Adrenal gland (tissue), 12 donors: ENCODE measurements around the gene SPEM2. TPM values are rescaled to one million over a fixed set of nuclear protein-coding genes. Genes with fewer than 3 reads are reported as not detected.

Experiments used
- DNase-seq, 7 donors: peaks; one replicate each; pipeline ENCODE4 v3.0.0-alpha.2; 2019 to 2020
- H3K27ac ChIP-seq, 5 donors: fragments of 200-600 bp; sonication (generic) in 4 of 5; 1 replicate in 3 of 5; 2 replicates in 2 of 5; pipeline versions ENCODE4 v1.5.1 to v1.8.0; 2016 to 2020; ENCODE audit warnings: mild to moderate bottlenecking in 1 of 5
- H3K27me3 ChIP-seq: fragments of 200-600 bp; 2 replicates; pipeline ENCODE4 v1.8.0; 2021
- H3K36me3 ChIP-seq, 2 donors: fragments of 200-600 bp; replicated peaks in 1 of 2; 1 replicate in 1 of 2; 2 replicates in 1 of 2; pipeline versions ENCODE4 v1.5.1 to v1.8.0; 2018 to 2022
- H3K4me1 ChIP-seq, 2 donors: fragments of 200-600 bp; replicated peaks in 1 of 2; 1 replicate in 1 of 2; 2 replicates in 1 of 2; pipeline versions ENCODE4 v1.5.1 to v1.8.0; 2018 to 2021
- H3K4me3 ChIP-seq, 4 donors: fragments of 200-600 bp; sonication (generic) in 3 of 4; one replicate each; pipeline ENCODE4 v1.5.1; 2016 to 2018
- H3K9me3 ChIP-seq, 3 donors: fragments of 200-600 bp; sonication (generic) in 1 of 3; replicated peaks in 1 of 3; 1 replicate in 2 of 3; 2 replicates in 1 of 3; pipeline versions ENCODE4 v1.5.1 to v1.8.0; 2016 to 2021
- CTCF ChIP-seq, 6 experiments: fragments of 450-650 bp in 4 of 6; fragments of 200-600 bp in 2 of 6; sonication (generic) in 1 of 6; IDR thresholded peaks; 1 replicate in 5 of 6; 2 replicates in 1 of 6; pipeline versions ENCODE4 v1.5.1 to v1.8.0; 2016 to 2021; ENCODE audit warnings: antibody characterized with exemption in 6 of 6, mild to moderate bottlenecking in 2 of 6, moderate library complexity in 1 of 6
- POLR2A ChIP-seq, 2 donors: fragments of 450-650 bp; IDR thresholded peaks; one replicate each; pipeline ENCODE4 v1.6.1; 2017; ENCODE audit warnings: antibody characterized with exemption in 2 of 2, mild to moderate bottlenecking in 2 of 2, moderate library complexity in 1 of 2
- WGBS, 4 donors: extraction: QIAGEN DNeasy Blood & Tissue Kit in 2 of 4; methylation state at CpG; one replicate each; pipeline versions ENCODE4 v1.1.5 to v1.1.7; 2013 to 2017; 5-methylcytosine and 5-hydroxymethylcytosine counted together
- intact Hi-C, 2 donors: fragments of 100-400 bp; cut with DNase I; formaldehyde crosslinking; loops; one replicate each; pipeline versions ENCODE4 v1.14.1 to v1.15.0; 2022 to 2023
- polyA plus RNA-seq, 3 donors: library from polyadenylated mRNA; stranded (reverse); fragments of 200-250 nt in 2 of 3; fragments of 350-450 nt in 1 of 3; fragmentation: Illumina TruSeq in 1 of 3; extraction: RNeasy Lipid Tissue Mini Kit (QIAGEN cat#74804) in 1 of 3; gene quantifications; one replicate each; pipeline ENCODE4 v1.2.3, GENCODE V29; 2013 to 2014
- total RNA-seq, 9 donors: library from RNA; depleted of rRNA in 4 of 9; stranded (reverse); fragments of >200 nt in 4 of 9; fragments of 120-200 nt in 1 of 9; fragmentation: NEBNext Ultra II Directional in 1 of 9; extraction: Animal tissue kit (Norgen Biotek cat#: 25700) in 1 of 9; gene quantifications; one replicate each; pipeline versions ENCODE4 v1.1.0 to v1.2.4, GENCODE V29; 2013 to 2023
- donor health status: healthy with polysubstance abuse.
- donor health status: Bipolar disorder and iron deficiency.
- donor health status: DM: yes; HTN: yes; CAD: no.
- donor health status: DM: no; HTN: no; CAD: no.
- donor health status: DM: no; HTN: no; CAD: no.
- donor health status: DM: yes; HTN: yes; CAD: no.

The SPEM2 gene
- total and polyA plus RNA-seq, 12 donors = not detected

- no peak overlapping the region for H3K4me3 ChIP-seq
- H3K4me1 ChIP-seq = no peaks in the 10 kb centered on the region
- H3K27ac ChIP-seq = no peak overlapping the region
- 90 to 94% (median 91%) methylated on average over 12 to 29 of the region's 29 CpGs for WGBS, 4 donors
- H3K27me3 ChIP-seq = no peaks in the 10 kb centered on the region
- H3K9me3 ChIP-seq = no peaks in the 10 kb centered on the region
- intact Hi-C loops = no loop called here
- TF ChIP-seq POLR2A (IDR thresholded peaks at IDR 0.05) = no peak
- no peak for TF ChIP-seq CTCF (IDR thresholded peaks at IDR 0.05)
- H3K36me3 ChIP-seq = no peaks in the 10 kb centered on the region
- DNase-seq = no peak
Observed at GRCh38 chr17:7426896-7427489, 1.6 kb downstream of the SPEM2 start.

GRCh38 chr17:7427549-7427948, 2.1 kb downstream of the SPEM2 start:
- Histone ChIP-seq H3K4me1 (no peaks in the 10 kb centered on the region), H3K4me3 (no peak overlapping the region), H3K9me3 (no peaks in the 10 kb centered on the region), H3K27me3 (no peaks in the 10 kb centered on the region), H3K36me3 (no peaks in the 10 kb centered on the region), H3K27ac (no peak overlapping the region)
- WGBS, 4 donors = 88 to 92% (median 90%) methylated on average over 6 to 7 of the region's 7 CpGs
- DNase-seq = no peak
- intact Hi-C loops = no loop called here
- TF ChIP-seq POLR2A (IDR thresholded peaks at IDR 0.05) = no peak
- TF ChIP-seq CTCF (IDR thresholded peaks at IDR 0.05) = no peak

GRCh38 chr17:7428557-7428956, 3.1 kb downstream of the SPEM2 start, which contains the start of gene SPEM3:
SPEM3 (plus strand) TSS chr17:7428857; CDS start chr17:7428903, 46 bp downstream.
- 51 to 60% (median 57%) methylated on average over 5 of the region's 5 CpGs for WGBS, 4 donors
- intact Hi-C loops = no loop called here
- TF ChIP-seq POLR2A (IDR thresholded peaks at IDR 0.05) (no peak), CTCF (IDR thresholded peaks at IDR 0.05) (no peak)

GRCh38 chr17:7429722-7430121, 4.3 kb downstream of the SPEM2 start:
- Histone ChIP-seq H3K4me3 (no peak overlapping the region), H3K27ac (no peak overlapping the region), H3K27me3 (no peaks in the 10 kb centered on the region), H3K36me3 (no peaks in the 10 kb centered on the region), H3K9me3 (no peaks in the 10 kb centered on the region), H3K4me1 (peaks cover under 1 to 2% of the 10 kb centered on the region in 2 donors)
- 90 to 94% (median 92%) methylated on average over 10 of the region's 10 CpGs for WGBS, 4 donors
- TF ChIP-seq CTCF (IDR thresholded peaks at IDR 0.05) (no peak), POLR2A (IDR thresholded peaks at IDR 0.05) (no peak)
- intact Hi-C loops = loop anchor here in 1 of 2 donors (5.0 kb wide), 1 partner anchor 72 kb away; the partner anchor contains the start of gene TMEM95
- no peak for DNase-seq

More at GRCh38 chr17:7428557-7428956, 3.1 kb downstream of the SPEM2 start, which contains the start of gene SPEM3:
- no peak within 1 kb of the TSS for H3K27ac ChIP-seq
- no peaks in the 10 kb centered on the region for H3K4me1 ChIP-seq
- no peaks in the 10 kb centered on the region for H3K27me3 ChIP-seq
- no peak within 1 kb of the TSS for H3K4me3 ChIP-seq
- no peak for DNase-seq
- no peaks in the 10 kb centered on the region for H3K36me3 ChIP-seq
- no peaks in the 10 kb centered on the region for H3K9me3 ChIP-seq
